Hepatocyte (in vitro differentiated cells): ENCODE measurements around the gene KCNQ1. TPM values are rescaled to one million over a fixed set of nuclear protein-coding genes. Genes with fewer than 3 reads are reported as not detected.

Experiments
- DNase-seq: peaks from one replicate; pipeline ENCODE4 v3.0.0-alpha.2; 2016; ENCODE audit warnings: low spot score
- H2AFZ ChIP-seq: fragments of 200-600 bp; sonication (generic); 2 replicates; pipeline ENCODE4 v1.6.0; 2016; ENCODE audit warnings: antibody characterized with exemption, mild to moderate bottlenecking
- H3K27ac ChIP-seq: fragments of 200-600 bp; sonication (generic); 2 replicates; pipeline ENCODE4 v1.5.1; 2016; ENCODE audit warnings: mild to moderate bottlenecking
- H3K27me3 ChIP-seq: fragments of 200-600 bp; sonication (generic); 2 replicates; pipeline ENCODE4 v1.6.1; 2016
- H3K36me3 ChIP-seq: fragments of 200-600 bp; sonication (generic); replicated peaks from 2 replicates; pipeline ENCODE4 v1.5.1; 2016; ENCODE audit warnings: low read depth; ENCODE audit not compliant: insufficient read depth
- H3K4me1 ChIP-seq: fragments of 200-600 bp; sonication (generic); 2 replicates; pipeline ENCODE4 v1.5.1; 2016; ENCODE audit warnings: mild to moderate bottlenecking, moderate library complexity; ENCODE audit not compliant: insufficient read depth
- H3K4me2 ChIP-seq: fragments of 200-600 bp; sonication (generic); 2 replicates; pipeline ENCODE4 v1.6.0; 2016
- H3K4me3 ChIP-seq: fragments of 200-600 bp; sonication (generic); 2 replicates; pipeline ENCODE4 v1.5.1; 2016; ENCODE audit warnings: mild to moderate bottlenecking
- H3K79me2 ChIP-seq: fragments of 200-600 bp; sonication (generic); 2 replicates; pipeline ENCODE4 v1.6.0; 2017; ENCODE audit warnings: mild to moderate bottlenecking
- H3K9me2 ChIP-seq: fragments of 200-600 bp; sonication (generic); replicated peaks from 2 replicates; pipeline ENCODE4 v1.6.0; 2017; ENCODE audit warnings: mild to moderate bottlenecking; ENCODE audit not compliant: insufficient read depth
- H3K9me3 ChIP-seq: fragments of 200-600 bp; sonication (generic); 2 replicates; pipeline ENCODE4 v1.5.1; 2016; ENCODE audit warnings: low read depth, mild to moderate bottlenecking
- H4K20me1 ChIP-seq: fragments of 200-600 bp; sonication (generic); 2 replicates; pipeline ENCODE4 v1.6.0; 2016; ENCODE audit warnings: mild to moderate bottlenecking; ENCODE audit not compliant: insufficient read depth, poor library complexity, severe bottlenecking
- EZH2 ChIP-seq: fragments of 200-600 bp; sonication (generic); IDR thresholded peaks from 2 replicates; pipeline ENCODE4 v1.6.1; 2016; ENCODE audit warnings: antibody characterized with exemption, mild to moderate bottlenecking, borderline replicate concordance
- EZH2phosphoT487 ChIP-seq: fragments of 200-600 bp; sonication (generic); IDR thresholded peaks from one replicate; pipeline ENCODE4 v1.6.1; 2018; ENCODE audit warnings: antibody characterized with exemption, mild to moderate bottlenecking, low read depth, moderate library complexity; ENCODE audit not compliant: unreplicated experiment, severe bottlenecking
- WGBS: methylation state at CpG from one replicate; pipeline ENCODE4 v1.1.6; 2016; ENCODE audit warnings: low lambda C conversion rate; ENCODE audit errors: missing lambda C conversion rate; 5-methylcytosine and 5-hydroxymethylcytosine counted together
- polyA plus RNA-seq: library from polyadenylated mRNA; unstranded; fragments of >200 nt; fragmentation: Nextera tagmentation; extraction: Ambion mirVana; gene quantifications from 2 replicates; pipeline ENCODE4 v1.2.1, GENCODE V29; 2016
- total RNA-seq: library from RNA; depleted of rRNA; stranded (reverse); fragments of >200 nt; gene quantifications from 2 replicates; pipeline ENCODE4 v1.2.3, GENCODE V29; 2014
- TF ChIP-seq, protein P1 (sequence below): fragments of 200-600 bp; sonication (generic); IDR thresholded peaks from 2 replicates; pipeline ENCODE4 v1.5.1; 2016; ENCODE audit warnings: antibody characterized with exemption, mild to moderate bottlenecking; ENCODE audit not compliant: poor library complexity

The KCNQ1 gene
- total and polyA plus RNA-seq, 2 experiments from 2014 or later: 1.8 to 6.4 TPM

- H3K79me2 ChIP-seq: peaks cover 29% of the 10 kb centered on the region
- H3K36me3 ChIP-seq: peaks cover 3% of the 10 kb centered on the region
- H2AFZ ChIP-seq: no peak overlapping the region
- no peak overlapping the region for H3K4me3 ChIP-seq
- H3K9me2 ChIP-seq: no peaks in the 10 kb centered on the region
- peak overlapping the region; percentile 95 for H3K4me2 ChIP-seq
- H3K4me1 ChIP-seq: peaks cover 17% of the 10 kb centered on the region
- peaks cover 25% of the 10 kb centered on the region for H4K20me1 ChIP-seq
- DNase-seq: no peak
- H3K9me3 ChIP-seq: no peaks in the 10 kb centered on the region
- no peak for TF ChIP-seq EZH2phosphoT487
- TF ChIP-seq, protein P1, sequence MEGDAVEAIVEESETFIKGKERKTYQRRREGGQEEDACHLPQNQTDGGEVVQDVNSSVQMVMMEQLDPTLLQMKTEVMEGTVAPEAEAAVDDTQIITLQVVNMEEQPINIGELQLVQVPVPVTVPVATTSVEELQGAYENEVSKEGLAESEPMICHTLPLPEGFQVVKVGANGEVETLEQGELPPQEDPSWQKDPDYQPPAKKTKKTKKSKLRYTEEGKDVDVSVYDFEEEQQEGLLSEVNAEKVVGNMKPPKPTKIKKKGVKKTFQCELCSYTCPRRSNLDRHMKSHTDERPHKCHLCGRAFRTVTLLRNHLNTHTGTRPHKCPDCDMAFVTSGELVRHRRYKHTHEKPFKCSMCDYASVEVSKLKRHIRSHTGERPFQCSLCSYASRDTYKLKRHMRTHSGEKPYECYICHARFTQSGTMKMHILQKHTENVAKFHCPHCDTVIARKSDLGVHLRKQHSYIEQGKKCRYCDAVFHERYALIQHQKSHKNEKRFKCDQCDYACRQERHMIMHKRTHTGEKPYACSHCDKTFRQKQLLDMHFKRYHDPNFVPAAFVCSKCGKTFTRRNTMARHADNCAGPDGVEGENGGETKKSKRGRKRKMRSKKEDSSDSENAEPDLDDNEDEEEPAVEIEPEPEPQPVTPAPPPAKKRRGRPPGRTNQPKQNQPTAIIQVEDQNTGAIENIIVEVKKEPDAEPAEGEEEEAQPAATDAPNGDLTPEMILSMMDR: no peak
- no peak for TF ChIP-seq EZH2
- peak overlapping the region; percentile 94 for H3K27ac ChIP-seq
- H3K27me3 ChIP-seq: no peaks in the 10 kb centered on the region
- 81% methylated on average over 19 of the region's 19 CpGs for WGBS
Observed at GRCh38 chr11:2881076-2881980, 436.5 kb downstream of the KCNQ1 start.

GRCh38 chr11:2881981-2882375 lies 437.2 kb downstream of the KCNQ1 start:
- Histone ChIP-seq H3K9me2 (no peaks in the 10 kb centered on the region), H3K36me3 (peaks cover 3% of the 10 kb centered on the region), H3K4me3 (no peak overlapping the region), H3K79me2 (peaks cover 31% of the 10 kb centered on the region), H4K20me1 (peaks cover 25% of the 10 kb centered on the region), H3K4me2 (peak overlapping the region; percentile 95), H3K4me1 (peaks cover 20% of the 10 kb centered on the region), H3K27me3 (no peaks in the 10 kb centered on the region), H3K9me3 (no peaks in the 10 kb centered on the region), H3K27ac (peak overlapping the region; percentile 94), H2AFZ (no peak overlapping the region)
- peak; percentile 55 for DNase-seq
- TF ChIP-seq EZH2phosphoT487 (no peak), EZH2 (no peak)
- TF ChIP-seq, protein P1: no peak
- 48% methylated on average over 12 of the region's 12 CpGs for WGBS

- DNase-seq: peak; percentile 51
- no peaks in the 10 kb centered on the region for H3K9me2 ChIP-seq
- no peaks in the 10 kb centered on the region for H3K9me3 ChIP-seq
- peak overlapping the region; percentile 94 for H3K27ac ChIP-seq
- peak overlapping the region; percentile 95 for H3K4me3 ChIP-seq
- H3K27me3 ChIP-seq: no peaks in the 10 kb centered on the region
- peaks cover 20% of the 10 kb centered on the region for H3K4me1 ChIP-seq
- WGBS: 62% methylated on average over 11 of the region's 11 CpGs
- H4K20me1 ChIP-seq: peaks cover 25% of the 10 kb centered on the region
- H2AFZ ChIP-seq: no peak overlapping the region
- H3K79me2 ChIP-seq: peaks cover 31% of the 10 kb centered on the region
- H3K4me2 ChIP-seq: peak overlapping the region; percentile 95
- peaks cover 3% of the 10 kb centered on the region for H3K36me3 ChIP-seq
- TF ChIP-seq, protein P1: no peak
- no peak for TF ChIP-seq EZH2phosphoT487
- TF ChIP-seq EZH2: no peak
Observed at GRCh38 chr11:2882396-2883110, 437.7 kb downstream of the KCNQ1 start.
